Left colon (tissue), 2 donors: Measurements from ENCODE around the gene SERTAD3. TPM values are rescaled to one million over a fixed set of nuclear protein-coding genes. Genes with fewer than 3 reads are reported as not detected.
"Not testable (repeated sequence)": the region's sequence is repeated elsewhere in the genome, so short reads cannot be mapped to it uniquely, and the experiment has no call there.

ENCODE experiments used
- ATAC-seq: fragments of 200-7000 bp; cut with Tn5 transposase; one replicate; pipeline ENCODE4 v1.9.1; 2020; ENCODE audit warnings: mild to moderate bottlenecking, moderate library complexity
- DNase-seq, 2 donors: peaks; one replicate each; pipeline ENCODE4 v3.0.0-alpha.2; 2020
- intact Hi-C, 2 donors: fragments of 100-400 bp; cut with DNase I in 1 of 2; cut with micrococcal nuclease in 1 of 2; formaldehyde crosslinking; loops; one replicate each; pipeline versions ENCODE4 v1.11.2 to v1.14.0; 2022; cut with DNase I, micrococcal nuclease
- total RNA-seq, 2 donors: library from RNA; stranded (reverse); fragmentation: NEBNext Ultra II Directional; extraction: Animal tissue kit (Norgen Biotek cat#: 25700); gene quantifications; one replicate each; pipeline ENCODE4 v1.2.1, GENCODE V29; 2021
- donor health status: DM: no; HTN: no; CAD: no.
- donor health status: DM: yes; HTN: yes; CAD: no.

The SERTAD3 gene
- total RNA-seq, 2 donors from 2014 or later, result 38.3 to 43.3 TPM

- DNase-seq, ATAC-seq: not testable (repeated sequence)
- intact Hi-C loops, result loop anchor here in 1 of 2 donors (5.0 to 10.0 kb wide), 2 partner anchors 134 to 159 kb away; no protein-coding TSS in a partner anchor
Measured at GRCh38 chr19:40463587-40464037, 19.5 kb upstream of the SERTAD3 start.

GRCh38 chr19:40461669-40462221 lies 17.6 kb upstream of the SERTAD3 start:
- intact Hi-C loops, result loop anchor here in 1 of 2 donors (5.0 to 10.0 kb wide), 2 partner anchors 136 to 157 kb away; no protein-coding TSS in a partner anchor
- no peak for ATAC-seq
- peak; percentile 42 to 50 for DNase-seq

- ATAC-seq (no peak), DNase-seq (no peak)
Measured at GRCh38 chr19:40460185-40460584, 16.1 kb upstream of the SERTAD3 start.

DNA sequence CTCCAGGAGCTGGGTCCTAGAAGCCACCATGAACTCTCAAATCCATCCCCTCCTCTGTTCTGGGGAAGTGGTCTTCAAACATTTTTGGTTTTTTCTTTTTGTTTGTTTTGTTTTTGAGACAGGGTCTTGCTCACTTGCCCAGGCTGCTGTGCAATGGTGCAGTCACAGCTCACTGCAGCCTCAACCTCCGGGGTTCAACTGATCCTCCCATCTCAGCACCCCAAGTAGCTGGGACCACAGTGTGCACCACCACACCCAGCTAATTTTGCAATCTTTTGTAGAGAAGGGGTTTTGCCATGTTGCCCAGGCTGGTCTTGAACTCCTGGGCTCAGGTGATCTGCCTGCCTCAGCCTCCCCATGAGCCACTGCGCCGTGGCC lies 14.5 kb upstream of the SERTAD3 start:
- intact Hi-C loops, result no loop called here
- ATAC-seq (no peak), DNase-seq (no peak)

More at GRCh38 chr19:40460185-40460584, 16.1 kb upstream of the SERTAD3 start:
- intact Hi-C loops, result loop anchor here in 1 of 2 donors (5.0 to 10.0 kb wide), 2 partner anchors 137 to 155 kb away; no protein-coding TSS in a partner anchor

DNA sequence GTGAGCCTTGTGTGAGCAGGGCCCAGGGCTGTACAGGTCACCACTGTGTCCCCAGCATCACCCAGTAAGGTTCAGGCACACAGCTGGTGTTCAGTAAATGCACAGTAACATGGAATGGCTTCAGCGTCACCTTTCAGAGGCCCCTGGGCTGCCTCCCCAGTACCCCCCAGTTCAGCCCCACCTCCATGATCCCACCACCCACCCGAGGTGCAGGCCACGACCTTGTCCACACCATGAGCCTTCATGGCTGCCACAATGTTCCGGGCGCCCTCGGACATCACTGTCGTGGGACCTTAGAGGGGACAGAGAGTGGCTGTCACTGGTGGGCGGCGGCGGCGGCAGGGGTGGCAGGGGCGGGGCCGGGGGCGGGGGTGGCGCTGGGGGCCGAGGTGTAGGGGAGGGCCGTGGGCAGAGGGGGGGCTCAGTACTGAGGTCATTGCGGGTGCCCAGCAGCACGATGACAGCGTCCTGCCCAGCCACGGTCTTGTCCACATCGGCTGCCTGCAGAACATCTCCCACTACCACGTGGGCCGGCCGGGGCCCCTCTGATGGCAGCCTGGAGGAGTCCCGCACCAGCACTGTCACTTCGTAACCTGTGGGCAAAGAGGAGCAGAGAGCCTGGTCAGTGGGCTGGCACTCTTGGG lies 13.9 kb upstream of the SERTAD3 start:
- DNase-seq (no peak), ATAC-seq (no peak)
- intact Hi-C loops, result no loop called here

GRCh38 chr19:40457048-40457447 lies 12.9 kb upstream of the SERTAD3 start:
- intact Hi-C loops, result no loop called here
- DNase-seq (no peak), ATAC-seq (no peak)

GRCh38 chr19:40453943-40454342 lies 9.8 kb upstream of the SERTAD3 start:
- intact Hi-C loops, DNase-seq, ATAC-seq: not testable (repeated sequence)

GRCh38 chr19:40453151-40453735 lies 9.1 kb upstream of the SERTAD3 start:
- intact Hi-C loops, result no loop called here
- DNase-seq (no peak), ATAC-seq (no peak)

- ATAC-seq, result no peak
- intact Hi-C loops, result no loop called here
- DNase-seq, result no peak
Measured at GRCh38 chr19:40452016-40452415, 7.9 kb upstream of the SERTAD3 start.

GRCh38 chr19:40450664-40451063 lies 6.5 kb upstream of the SERTAD3 start:
- ATAC-seq (no peak), DNase-seq (no peak)
- intact Hi-C loops, result no loop called here

DNA sequence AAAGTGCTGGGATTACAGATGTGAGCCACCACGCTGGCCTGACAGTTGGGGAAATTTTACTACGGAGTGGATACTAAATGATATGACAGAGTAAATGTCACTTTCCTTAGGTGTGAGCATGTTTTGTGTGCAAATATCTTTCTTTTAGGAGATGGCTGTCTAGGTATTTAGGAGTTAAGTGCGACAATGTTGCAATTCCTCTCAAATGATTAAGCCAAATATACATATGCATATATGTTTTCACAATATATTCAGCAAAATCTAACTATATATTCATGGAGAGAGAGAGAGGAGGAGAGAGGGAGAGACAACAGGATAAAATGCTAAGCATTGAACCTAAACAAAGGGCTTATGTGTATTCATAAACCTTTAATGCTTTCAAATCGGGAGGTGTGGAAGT lies 5.4 kb upstream of the SERTAD3 start:
- no peak for DNase-seq
- intact Hi-C loops, result no loop called here
- no peak for ATAC-seq

- intact Hi-C loops, result no loop called here
- ATAC-seq (no peak), DNase-seq (no peak)
Measured at GRCh38 chr19:40446263-40446784, 2.2 kb upstream of the SERTAD3 start.

- peak; percentile 61 to 73 for DNase-seq
Measured at GRCh38 chr19:40445780-40446262, 1.7 kb upstream of the SERTAD3 start.

GRCh38 chr19:40444825-40445312 lies 734 bp upstream of the SERTAD3 start:
- DNase-seq (no peak), ATAC-seq (no peak)
- intact Hi-C loops, result no loop called here

More at GRCh38 chr19:40445780-40446262, 1.7 kb upstream of the SERTAD3 start:
- intact Hi-C loops, result no loop called here
- peak; percentile 19 for ATAC-seq

GRCh38 chr19:40443131-40443999 lies 770 bp downstream of the SERTAD3 start:
- intact Hi-C loops, result no loop called here
- ATAC-seq (peak; percentile 77), DNase-seq (peak; percentile 100)

GRCh38 chr19:40442328-40443130 lies 1.6 kb downstream of the SERTAD3 start:
- DNase-seq (no peak), ATAC-seq (no peak)
- intact Hi-C loops, result no loop called here

DNA sequence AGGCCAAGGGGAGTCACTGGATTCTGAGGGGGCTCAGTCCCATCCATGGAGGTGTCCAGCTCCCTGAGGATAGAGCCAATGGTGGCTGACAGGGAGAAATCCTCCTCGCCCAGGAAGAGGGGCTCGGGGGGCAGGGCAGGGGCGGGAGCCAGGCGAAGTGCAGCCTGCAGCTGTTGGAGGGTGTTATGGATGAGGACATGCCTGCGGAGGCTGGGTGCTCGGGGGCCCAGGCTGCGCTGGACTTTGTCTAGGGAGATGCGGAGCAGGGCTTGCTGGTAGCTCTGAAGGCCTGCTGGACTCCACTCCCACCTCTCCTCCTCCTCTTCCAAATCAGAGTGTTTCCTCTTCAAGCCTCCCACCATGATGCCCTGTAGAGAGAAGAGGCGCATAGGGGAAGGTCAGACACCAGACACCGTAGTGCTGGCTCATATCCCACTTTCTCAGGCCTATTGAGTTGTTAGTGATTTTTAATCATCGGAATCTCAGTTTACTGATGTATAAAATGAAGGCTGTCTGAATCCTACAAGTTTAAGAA lies 2.3 kb downstream of the SERTAD3 start:
- no peak for ATAC-seq
- intact Hi-C loops, result no loop called here
- no peak for DNase-seq

GRCh38 chr19:40438284-40438683 lies 5.9 kb downstream of the SERTAD3 start:
- intact Hi-C loops, result no loop called here
- ATAC-seq (no peak), DNase-seq (no peak)
